Measurements from ENCODE around the gene GIT1. TPM values are rescaled to one million over a fixed set of nuclear protein-coding genes. Genes with fewer than 3 reads are reported as not detected.

GIT1 gene
- total and polyA plus RNA-seq, 2 experiments from 2014 or later, result 15.9 to 60.9 TPM

GRCh38 chr17:29586676-29587469, 2.6 kb downstream of the GIT1 start:
- Histone ChIP-seq H3K79me2 (replicated peaks; ENCODE audit: insufficient read depth) (peaks cover 44% of the 10 kb centered on the region), H3K4me2 (0 out of 2 replicates have a peak overlapping the region, but pooled peaks have one; percentile 99), H2AFZ (no peak overlapping the region), H3F3A (replicated peaks; ENCODE audit: low read depth) (peaks cover 9% of the 10 kb centered on the region; the same call in 1 of the 2 replicates), H4K20me1 (replicated peaks; ENCODE audit: insufficient read depth) (peaks cover 17% of the 10 kb centered on the region), H3K27ac (ENCODE audit: low read depth) (no peak overlapping the region), H3K4me1 (ENCODE audit: insufficient read depth) (peaks cover 36% of the 10 kb centered on the region), H3K4me3 (no peak overlapping the region), H3K36me3 (ENCODE audit: insufficient read depth) (no peaks in the 10 kb centered on the region), H3K27me3 (ENCODE audit: insufficient read depth) (peaks cover 12% of the 10 kb centered on the region), H3K9me2 (ENCODE audit: insufficient read depth) (no peaks in the 10 kb centered on the region)
- no peaks in the 10 kb centered on the region for H3K9me3 Mint-ChIP-seq
- DNase-seq (ENCODE audit: low spot score), result no peak
- H3K36me3 Mint-ChIP-seq (ENCODE audit: low read depth), result peaks cover 18% of the 10 kb centered on the region
- H3K27ac Mint-ChIP-seq, result no peak overlapping the region
- H3K4me1 Mint-ChIP-seq, result peaks cover 45% of the 10 kb centered on the region
- TF ChIP-seq ZNF114 (CRISPR knock-in tag; IDR thresholded peaks at IDR 0.05) (no peak), EZH2 (IDR thresholded peaks at IDR 0.05; ENCODE audit: low read depth, unreplicated experiment) (no peak), NANOG (IDR thresholded peaks at IDR 0.05; ENCODE audit: borderline replicate concordance) (no peak), EZH2phosphoT487 (IDR thresholded peaks at IDR 0.05; ENCODE audit: unreplicated experiment) (no peak), ZNF331 (CRISPR knock-in tag; IDR thresholded peaks at IDR 0.05; ENCODE audit: low read depth) (no peak), CREB1 (CRISPR knock-in tag; IDR thresholded peaks at IDR 0.05; ENCODE audit: low read depth) (no peak), JUNB (IDR thresholded peaks at IDR 0.05; ENCODE audit: unreplicated experiment) (no peak), STAT1 (IDR thresholded peaks at IDR 0.05; ENCODE audit: unreplicated experiment) (no peak), REST (IDR thresholded peaks at IDR 0.05; ENCODE audit: unreplicated experiment) (no peak), POLR2AphosphoS5 (IDR thresholded peaks at IDR 0.05; ENCODE audit: low read depth) (no peak)
- TF ChIP-seq, protein P1, sequence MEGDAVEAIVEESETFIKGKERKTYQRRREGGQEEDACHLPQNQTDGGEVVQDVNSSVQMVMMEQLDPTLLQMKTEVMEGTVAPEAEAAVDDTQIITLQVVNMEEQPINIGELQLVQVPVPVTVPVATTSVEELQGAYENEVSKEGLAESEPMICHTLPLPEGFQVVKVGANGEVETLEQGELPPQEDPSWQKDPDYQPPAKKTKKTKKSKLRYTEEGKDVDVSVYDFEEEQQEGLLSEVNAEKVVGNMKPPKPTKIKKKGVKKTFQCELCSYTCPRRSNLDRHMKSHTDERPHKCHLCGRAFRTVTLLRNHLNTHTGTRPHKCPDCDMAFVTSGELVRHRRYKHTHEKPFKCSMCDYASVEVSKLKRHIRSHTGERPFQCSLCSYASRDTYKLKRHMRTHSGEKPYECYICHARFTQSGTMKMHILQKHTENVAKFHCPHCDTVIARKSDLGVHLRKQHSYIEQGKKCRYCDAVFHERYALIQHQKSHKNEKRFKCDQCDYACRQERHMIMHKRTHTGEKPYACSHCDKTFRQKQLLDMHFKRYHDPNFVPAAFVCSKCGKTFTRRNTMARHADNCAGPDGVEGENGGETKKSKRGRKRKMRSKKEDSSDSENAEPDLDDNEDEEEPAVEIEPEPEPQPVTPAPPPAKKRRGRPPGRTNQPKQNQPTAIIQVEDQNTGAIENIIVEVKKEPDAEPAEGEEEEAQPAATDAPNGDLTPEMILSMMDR (conservative IDR thresholded peaks at IDR 0.05; ENCODE audit: low read depth in 2 of 2), result no peak
- TF ChIP-seq, protein P2, sequence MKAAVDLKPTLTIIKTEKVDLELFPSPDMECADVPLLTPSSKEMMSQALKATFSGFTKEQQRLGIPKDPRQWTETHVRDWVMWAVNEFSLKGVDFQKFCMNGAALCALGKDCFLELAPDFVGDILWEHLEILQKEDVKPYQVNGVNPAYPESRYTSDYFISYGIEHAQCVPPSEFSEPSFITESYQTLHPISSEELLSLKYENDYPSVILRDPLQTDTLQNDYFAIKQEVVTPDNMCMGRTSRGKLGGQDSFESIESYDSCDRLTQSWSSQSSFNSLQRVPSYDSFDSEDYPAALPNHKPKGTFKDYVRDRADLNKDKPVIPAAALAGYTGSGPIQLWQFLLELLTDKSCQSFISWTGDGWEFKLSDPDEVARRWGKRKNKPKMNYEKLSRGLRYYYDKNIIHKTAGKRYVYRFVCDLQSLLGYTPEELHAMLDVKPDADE (IDR thresholded peaks at IDR 0.05), result no peak
- TF ChIP-seq, protein P3, sequence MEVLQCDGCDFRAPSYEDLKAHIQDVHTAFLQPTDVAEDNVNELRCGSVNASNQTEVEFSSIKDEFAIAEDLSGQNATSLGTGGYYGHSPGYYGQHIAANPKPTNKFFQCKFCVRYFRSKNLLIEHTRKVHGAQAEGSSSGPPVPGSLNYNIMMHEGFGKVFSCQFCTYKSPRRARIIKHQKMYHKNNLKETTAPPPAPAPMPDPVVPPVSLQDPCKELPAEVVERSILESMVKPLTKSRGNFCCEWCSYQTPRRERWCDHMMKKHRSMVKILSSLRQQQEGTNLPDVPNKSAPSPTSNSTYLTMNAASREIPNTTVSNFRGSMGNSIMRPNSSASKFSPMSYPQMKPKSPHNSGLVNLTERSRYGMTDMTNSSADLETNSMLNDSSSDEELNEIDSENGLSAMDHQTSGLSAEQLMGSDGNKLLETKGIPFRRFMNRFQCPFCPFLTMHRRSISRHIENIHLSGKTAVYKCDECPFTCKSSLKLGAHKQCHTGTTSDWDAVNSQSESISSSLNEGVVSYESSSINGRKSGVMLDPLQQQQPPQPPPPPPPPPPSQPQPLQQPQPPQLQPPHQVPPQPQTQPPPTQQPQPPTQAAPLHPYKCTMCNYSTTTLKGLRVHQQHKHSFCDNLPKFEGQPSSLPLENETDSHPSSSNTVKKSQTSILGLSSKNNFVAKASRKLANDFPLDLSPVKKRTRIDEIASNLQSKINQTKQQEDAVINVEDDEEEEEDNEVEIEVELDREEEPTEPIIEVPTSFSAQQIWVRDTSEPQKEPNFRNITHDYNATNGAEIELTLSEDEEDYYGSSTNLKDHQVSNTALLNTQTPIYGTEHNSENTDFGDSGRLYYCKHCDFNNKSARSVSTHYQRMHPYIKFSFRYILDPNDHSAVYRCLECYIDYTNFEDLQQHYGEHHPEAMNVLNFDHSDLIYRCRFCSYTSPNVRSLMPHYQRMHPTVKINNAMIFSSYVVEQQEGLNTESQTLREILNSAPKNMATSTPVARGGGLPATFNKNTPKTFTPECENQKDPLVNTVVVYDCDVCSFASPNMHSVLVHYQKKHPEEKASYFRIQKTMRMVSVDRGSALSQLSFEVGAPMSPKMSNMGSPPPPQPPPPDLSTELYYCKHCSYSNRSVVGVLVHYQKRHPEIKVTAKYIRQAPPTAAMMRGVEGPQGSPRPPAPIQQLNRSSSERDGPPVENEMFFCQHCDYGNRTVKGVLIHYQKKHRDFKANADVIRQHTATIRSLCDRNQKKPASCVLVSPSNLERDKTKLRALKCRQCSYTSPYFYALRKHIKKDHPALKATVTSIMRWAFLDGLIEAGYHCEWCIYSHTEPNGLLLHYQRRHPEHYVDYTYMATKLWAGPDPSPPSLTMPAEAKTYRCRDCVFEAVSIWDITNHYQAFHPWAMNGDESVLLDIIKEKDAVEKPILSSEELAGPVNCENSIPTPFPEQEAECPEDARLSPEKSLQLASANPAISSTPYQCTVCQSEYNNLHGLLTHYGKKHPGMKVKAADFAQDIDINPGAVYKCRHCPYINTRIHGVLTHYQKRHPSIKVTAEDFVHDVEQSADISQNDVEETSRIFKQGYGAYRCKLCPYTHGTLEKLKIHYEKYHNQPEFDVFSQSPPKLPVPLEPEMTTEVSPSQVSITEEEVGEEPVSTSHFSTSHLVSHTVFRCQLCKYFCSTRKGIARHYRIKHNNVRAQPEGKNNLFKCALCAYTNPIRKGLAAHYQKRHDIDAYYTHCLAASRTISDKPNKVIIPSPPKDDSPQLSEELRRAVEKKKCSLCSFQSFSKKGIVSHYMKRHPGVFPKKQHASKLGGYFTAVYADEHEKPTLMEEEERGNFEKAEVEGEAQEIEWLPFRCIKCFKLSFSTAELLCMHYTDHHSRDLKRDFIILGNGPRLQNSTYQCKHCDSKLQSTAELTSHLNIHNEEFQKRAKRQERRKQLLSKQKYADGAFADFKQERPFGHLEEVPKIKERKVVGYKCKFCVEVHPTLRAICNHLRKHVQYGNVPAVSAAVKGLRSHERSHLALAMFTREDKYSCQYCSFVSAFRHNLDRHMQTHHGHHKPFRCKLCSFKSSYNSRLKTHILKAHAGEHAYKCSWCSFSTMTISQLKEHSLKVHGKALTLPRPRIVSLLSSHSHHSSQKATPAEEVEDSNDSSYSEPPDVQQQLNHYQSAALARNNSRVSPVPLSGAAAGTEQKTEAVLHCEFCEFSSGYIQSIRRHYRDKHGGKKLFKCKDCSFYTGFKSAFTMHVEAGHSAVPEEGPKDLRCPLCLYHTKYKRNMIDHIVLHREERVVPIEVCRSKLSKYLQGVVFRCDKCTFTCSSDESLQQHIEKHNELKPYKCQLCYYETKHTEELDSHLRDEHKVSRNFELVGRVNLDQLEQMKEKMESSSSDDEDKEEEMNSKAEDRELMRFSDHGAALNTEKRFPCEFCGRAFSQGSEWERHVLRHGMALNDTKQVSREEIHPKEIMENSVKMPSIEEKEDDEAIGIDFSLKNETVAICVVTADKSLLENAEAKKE (CRISPR knock-in tag; IDR thresholded peaks at IDR 0.05), result no peak
- no peak for ATAC-seq
- no peak overlapping the region; the same call in 2 of the 3 replicates for H3K4me3 Mint-ChIP-seq
- H3K27me3 Mint-ChIP-seq (ENCODE audit: insufficient read depth, low read depth, poor library complexity), result peaks cover 27% of the 10 kb centered on the region

Measured in GM23338 (cell line).